GM18517 (cell line): ENCODE results near the gene AGFG1.

Experiments used
- ATAC-seq: cut with Tn5 transposase; IDR thresholded peaks from one replicate; pipeline ENCODE4 v1.9.1; 2021; ENCODE audit warnings: mild to moderate bottlenecking, moderate library complexity; ENCODE audit not compliant: unreplicated experiment

AGFG1 gene

GRCh38 chr2:227602358-227602757 lies 130.4 kb downstream of the AGFG1 start:
- no peak for ATAC-seq

- no peak for ATAC-seq
These were observed 134.5 kb downstream of the AGFG1 start for GRCh38 chr2:227606476-227606875.

- no peak for ATAC-seq
These were observed 136.0 kb downstream of the AGFG1 start for GRCh38 chr2:227607941-227608340.

GRCh38 chr2:227608561-227609338 lies 136.8 kb downstream of the AGFG1 start:
- no peak for ATAC-seq

- peak; percentile 68 for ATAC-seq
These were observed 138.2 kb downstream of the AGFG1 start for GRCh38 chr2:227610123-227610522.
